ENCODE results near the gene FCHSD2.
"Not testable (repeated sequence)": the region's sequence is repeated elsewhere in the genome, so short reads cannot be mapped to it uniquely, and the experiment has no call there.

Gene FCHSD2

GRCh38 chr11:73017024-73017751, 124.9 kb downstream of the FCHSD2 start:
- DNase-seq (ENCODE audit: low read depth in 3 of 3, low spot score in 1 of 3) = no peak

- no peak for DNase-seq (ENCODE audit: low read depth in 3 of 3, low spot score in 1 of 3)
These were observed 129.1 kb downstream of the FCHSD2 start for GRCh38 chr11:73013021-73013420.

DNA sequence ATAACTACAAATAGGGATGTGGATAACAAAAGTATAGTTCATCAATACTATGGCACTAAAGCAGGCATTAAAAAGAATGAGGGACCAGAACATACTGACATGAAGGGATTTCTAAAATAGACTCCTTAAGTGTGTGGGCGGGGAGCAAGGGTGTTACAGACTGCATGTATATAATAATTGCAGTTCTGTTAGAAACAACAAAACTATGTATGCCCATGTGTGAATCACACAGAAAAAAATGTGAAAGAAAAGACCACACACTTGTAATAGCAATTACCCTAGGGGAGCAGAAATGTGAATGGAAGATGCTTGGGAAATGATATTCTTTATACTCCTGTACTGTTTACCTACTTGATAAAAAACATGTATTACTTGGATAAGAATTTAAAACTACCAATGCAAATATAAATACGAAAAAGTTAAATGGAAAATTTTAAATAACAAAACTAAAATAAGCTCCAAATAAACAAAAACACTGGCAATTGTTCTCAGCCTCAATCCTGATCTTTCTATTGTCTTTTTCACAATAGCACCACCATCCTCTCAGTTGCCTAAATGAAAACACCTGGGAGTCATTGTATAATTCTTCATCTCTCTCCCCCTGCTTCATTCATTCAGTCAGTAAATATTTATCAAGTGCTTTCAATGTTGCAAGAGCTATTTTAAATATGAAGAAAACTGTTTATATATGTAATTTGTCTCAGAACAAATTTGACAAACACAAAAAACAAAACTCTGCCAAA, 129.8 kb downstream of the FCHSD2 start:
- DNase-seq (ENCODE audit: low read depth in 3 of 3, low spot score in 1 of 3) = no peak

DNA sequence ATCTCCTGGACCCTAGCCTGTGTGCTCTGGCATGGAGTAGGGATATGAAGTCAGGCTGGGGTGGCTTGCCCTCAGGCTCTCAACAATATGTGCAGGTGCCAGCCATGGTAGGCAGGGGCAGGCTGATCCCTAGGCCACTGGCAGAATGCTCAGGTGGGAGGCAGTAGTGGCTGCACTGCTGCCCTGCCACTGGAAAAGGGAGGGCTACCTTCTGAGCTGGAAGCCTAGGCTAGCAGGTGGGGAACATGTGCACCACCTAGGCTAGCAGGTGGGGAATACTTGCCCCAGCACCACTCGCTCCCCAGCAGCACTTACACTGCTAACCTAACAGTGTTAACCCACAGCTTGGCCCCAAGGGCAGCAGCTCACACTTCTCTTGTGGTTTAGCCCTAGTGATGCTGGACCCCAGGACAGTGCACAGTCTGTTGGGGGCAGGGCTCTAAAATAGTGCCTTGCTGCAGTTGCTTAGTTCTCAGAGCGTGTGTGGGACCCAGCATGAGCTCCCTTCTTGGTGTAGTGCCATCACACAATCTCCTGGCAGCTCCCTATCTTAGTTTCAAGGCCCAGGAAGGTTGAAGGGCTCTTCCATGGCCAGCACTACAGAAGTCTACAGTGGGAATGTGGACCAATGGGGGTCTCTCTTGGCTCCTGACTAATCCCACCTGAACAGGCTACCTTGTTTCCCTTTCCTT, 130.8 kb downstream of the FCHSD2 start:
- DNase-seq (ENCODE audit: low read depth in 3 of 3, low spot score in 1 of 3) = no peak

DNA sequence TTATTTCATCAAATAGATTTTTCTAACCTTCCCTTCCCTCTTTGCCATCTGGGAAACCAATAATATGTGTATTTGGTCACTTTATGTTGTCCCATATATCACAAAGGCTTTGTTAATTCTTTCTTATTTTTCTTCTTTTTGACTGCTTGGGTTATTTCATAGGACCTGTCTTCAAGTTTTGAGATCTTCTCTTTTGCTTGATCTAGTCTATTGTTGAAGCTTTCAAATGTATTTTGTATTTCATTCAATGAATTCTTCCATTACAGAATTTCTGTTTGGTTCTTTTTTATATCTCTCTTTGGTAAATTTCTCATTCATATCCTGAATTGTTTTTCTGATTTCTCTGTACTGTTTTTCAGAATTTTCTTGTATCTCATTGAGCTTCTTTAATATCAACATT, 132.1 kb downstream of the FCHSD2 start:
- DNase-seq (ENCODE audit: low read depth in 3 of 3, low spot score in 1 of 3) = no peak

GRCh38 chr11:73004088-73004487, 138.0 kb downstream of the FCHSD2 start:
- no peak for DNase-seq (ENCODE audit: low read depth in 3 of 3, low spot score in 1 of 3)

GRCh38 chr11:73003088-73003487, 139.0 kb downstream of the FCHSD2 start:
- no peak for DNase-seq (ENCODE audit: low read depth in 3 of 3, low spot score in 1 of 3)

GRCh38 chr11:73002214-73002613, 139.9 kb downstream of the FCHSD2 start:
- no peak for DNase-seq (ENCODE audit: low read depth in 3 of 3, low spot score in 1 of 3)

DNA sequence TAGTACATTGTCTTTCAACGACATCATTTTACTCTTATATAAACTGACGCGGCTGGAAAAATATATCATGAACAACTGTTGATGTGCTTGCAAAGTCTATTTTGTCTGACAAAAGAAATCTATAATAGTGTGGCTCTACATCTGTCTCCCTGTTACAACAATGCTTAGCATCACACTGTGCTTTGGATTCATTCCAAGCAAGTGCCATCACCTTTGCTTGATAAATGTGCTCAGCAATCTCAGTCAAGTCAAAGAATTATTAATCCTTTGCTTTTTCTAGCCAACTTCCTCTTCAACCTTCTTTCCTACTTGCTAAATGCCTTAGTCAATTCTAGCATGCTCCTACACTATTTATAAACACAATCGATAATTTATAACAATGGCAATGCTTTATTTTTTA, 140.5 kb downstream of the FCHSD2 start:
- no peak for DNase-seq (ENCODE audit: low read depth in 3 of 3, low spot score in 1 of 3)

GRCh38 chr11:72998676-72999075, 143.4 kb downstream of the FCHSD2 start:
- DNase-seq (ENCODE audit: low read depth in 3 of 3, low spot score in 1 of 3) = no peak

DNA sequence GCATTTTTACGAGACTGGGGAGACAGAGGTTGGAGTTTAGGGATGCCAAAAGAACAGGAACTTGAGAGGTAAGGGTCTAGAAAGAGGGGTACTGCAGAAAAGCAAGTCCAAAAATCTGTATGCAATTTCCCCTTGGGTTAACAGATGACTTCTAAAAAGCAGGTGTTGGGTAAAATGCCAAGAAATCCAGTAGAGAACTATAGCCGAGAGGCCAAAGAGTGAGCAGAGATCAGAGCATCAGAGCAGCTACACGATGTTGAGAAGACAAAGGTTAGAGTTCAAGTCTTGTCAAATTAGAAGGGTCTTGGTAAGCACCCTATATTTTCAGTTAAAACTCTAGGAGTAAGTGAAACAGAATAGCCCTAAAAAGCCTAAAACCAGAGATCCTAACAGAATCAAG, 145.2 kb downstream of the FCHSD2 start:
- DNase-seq (ENCODE audit: low read depth in 3 of 3, low spot score in 1 of 3) = no peak

- no peak for DNase-seq (ENCODE audit: low read depth in 3 of 3, low spot score in 1 of 3)
These were observed 152.4 kb downstream of the FCHSD2 start for GRCh38 chr11:72989727-72990126.

DNA sequence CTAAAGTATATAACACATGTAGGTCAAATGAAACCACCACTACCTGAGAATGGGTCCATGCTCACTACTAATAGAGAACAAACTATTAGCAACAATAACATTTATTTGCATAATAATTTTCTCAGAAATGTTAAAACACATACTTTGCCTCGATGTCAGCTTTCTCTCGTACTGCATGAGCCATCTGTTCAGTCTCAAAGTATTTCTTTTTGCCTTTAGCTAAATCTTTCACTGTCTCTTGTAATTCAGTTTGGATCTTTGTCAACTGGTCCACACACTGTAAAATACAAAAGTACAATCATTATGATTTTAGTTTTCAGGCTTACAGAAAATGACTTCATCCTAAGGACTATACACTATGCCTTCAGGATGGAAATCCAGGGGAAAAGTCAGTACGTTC, 153.3 kb downstream of the FCHSD2 start:
- DNase-seq (ENCODE audit: low read depth in 3 of 3, low spot score in 1 of 3) = no peak

- no peak for DNase-seq (ENCODE audit: low read depth in 3 of 3, low spot score in 1 of 3)
These were observed 156.5 kb downstream of the FCHSD2 start for GRCh38 chr11:72985645-72986044.

DNA sequence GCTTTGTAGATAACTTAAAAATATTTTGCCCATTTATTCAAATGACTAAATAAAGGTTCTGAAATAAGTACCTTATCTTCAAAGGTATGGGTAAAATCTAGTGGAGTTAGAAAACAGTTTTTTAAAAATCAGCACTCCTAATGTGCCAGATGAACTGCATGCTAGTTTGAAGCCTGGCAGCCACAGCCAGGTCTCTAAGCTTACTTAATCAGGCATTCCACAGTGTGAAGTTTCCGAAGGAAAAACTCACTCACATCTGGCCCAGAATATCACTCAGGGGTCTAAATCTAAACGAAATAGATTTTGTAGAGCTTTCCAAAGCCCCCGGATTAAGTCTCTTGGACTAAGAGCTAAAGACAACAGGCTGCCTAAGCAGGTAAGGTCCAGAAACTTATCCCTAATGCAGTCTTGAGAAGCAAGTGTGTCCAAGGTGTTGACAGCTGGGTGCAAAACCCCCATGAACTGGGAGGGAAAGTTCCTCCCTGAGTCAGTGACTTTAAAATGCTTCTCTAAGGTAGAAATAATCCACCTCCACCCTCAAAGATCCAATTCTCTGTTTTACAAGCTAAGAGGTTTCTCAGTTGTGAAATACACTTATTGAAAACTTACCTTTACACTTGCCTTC, 157.6 kb downstream of the FCHSD2 start:
- DNase-seq (ENCODE audit: low read depth in 3 of 3, low spot score in 1 of 3) = no peak

DNA sequence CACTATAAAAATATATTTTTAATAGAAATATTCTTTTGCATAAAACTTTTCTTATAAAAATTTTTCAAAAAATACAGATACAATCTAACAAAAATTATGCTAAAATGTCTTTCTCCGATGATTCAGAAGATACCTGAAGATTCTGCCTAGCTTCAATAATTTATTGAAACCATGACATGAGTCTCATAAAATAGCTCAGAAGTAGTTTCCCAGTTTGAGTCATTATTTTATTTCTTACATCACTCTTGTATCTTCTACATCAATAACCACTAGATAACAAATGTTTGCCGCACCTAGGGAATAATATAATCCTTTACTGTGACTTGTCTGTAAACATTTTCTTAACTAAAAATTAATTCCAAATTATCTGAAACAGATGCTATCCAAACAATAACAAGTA, 158.6 kb downstream of the FCHSD2 start:
- no peak for DNase-seq (ENCODE audit: low read depth in 3 of 3, low spot score in 1 of 3)

- no peak for DNase-seq (ENCODE audit: low read depth in 3 of 3, low spot score in 1 of 3)
These were observed 160.0 kb downstream of the FCHSD2 start for GRCh38 chr11:72981971-72982685.

- no peak for DNase-seq (ENCODE audit: low read depth in 3 of 3, low spot score in 1 of 3)
These were observed 161.0 kb downstream of the FCHSD2 start for GRCh38 chr11:72981080-72981479.

GRCh38 chr11:72977782-72978181, 164.3 kb downstream of the FCHSD2 start:
- DNase-seq (ENCODE audit: low read depth in 3 of 3, low spot score in 1 of 3) = not testable (repeated sequence)

- not testable (repeated sequence) for DNase-seq (ENCODE audit: low read depth in 3 of 3, low spot score in 1 of 3)
These were observed 165.6 kb downstream of the FCHSD2 start for GRCh38 chr11:72976522-72976892.

Measured in stimulated activated CD4-positive, alpha-beta T cell treated with anti-CD3 and anti-CD28 coated beads, TNF-alpha, amount 100 ng/mL, for 1 hour (primary cell).